Neural progenitor cell (in vitro differentiated cells): ENCODE measurements around the gene FST.

ENCODE experiments used
- EZH2 ChIP-seq: fragments of 200-600 bp; sonication (generic); IDR thresholded peaks from 2 replicates; pipeline ENCODE4 v1.6.1; 2017; ENCODE audit warnings: antibody characterized with exemption, mild to moderate bottlenecking, moderate library complexity
- TF ChIP-seq, protein P1 (sequence below): fragments of 200-600 bp; sonication (generic); IDR thresholded peaks from 2 replicates; pipeline ENCODE4 v1.5.1; 2017; ENCODE audit warnings: antibody characterized with exemption, mild to moderate bottlenecking

DNA sequence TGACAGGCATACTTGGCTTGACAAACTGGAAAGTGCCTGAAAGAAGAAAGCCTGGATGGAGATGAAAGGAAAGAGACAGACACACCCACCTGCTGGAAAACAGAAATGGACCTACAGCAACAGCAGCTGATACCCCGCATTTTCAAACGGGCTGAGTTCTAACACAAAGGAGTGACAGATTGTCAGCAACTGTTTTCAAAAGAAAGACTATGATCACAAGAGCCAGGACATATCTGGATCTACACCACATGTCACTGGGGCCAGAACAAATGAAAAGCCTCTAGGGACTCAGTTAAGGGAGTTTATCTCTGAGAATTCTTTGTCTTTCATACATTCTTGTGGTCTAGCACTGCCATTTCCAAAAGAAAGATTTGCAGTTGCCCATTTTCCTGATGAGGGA, 24.1 kb upstream of the FST start:
- TF ChIP-seq, protein P1, sequence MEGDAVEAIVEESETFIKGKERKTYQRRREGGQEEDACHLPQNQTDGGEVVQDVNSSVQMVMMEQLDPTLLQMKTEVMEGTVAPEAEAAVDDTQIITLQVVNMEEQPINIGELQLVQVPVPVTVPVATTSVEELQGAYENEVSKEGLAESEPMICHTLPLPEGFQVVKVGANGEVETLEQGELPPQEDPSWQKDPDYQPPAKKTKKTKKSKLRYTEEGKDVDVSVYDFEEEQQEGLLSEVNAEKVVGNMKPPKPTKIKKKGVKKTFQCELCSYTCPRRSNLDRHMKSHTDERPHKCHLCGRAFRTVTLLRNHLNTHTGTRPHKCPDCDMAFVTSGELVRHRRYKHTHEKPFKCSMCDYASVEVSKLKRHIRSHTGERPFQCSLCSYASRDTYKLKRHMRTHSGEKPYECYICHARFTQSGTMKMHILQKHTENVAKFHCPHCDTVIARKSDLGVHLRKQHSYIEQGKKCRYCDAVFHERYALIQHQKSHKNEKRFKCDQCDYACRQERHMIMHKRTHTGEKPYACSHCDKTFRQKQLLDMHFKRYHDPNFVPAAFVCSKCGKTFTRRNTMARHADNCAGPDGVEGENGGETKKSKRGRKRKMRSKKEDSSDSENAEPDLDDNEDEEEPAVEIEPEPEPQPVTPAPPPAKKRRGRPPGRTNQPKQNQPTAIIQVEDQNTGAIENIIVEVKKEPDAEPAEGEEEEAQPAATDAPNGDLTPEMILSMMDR = no peak
- TF ChIP-seq EZH2 = no peak
